Measurements from ENCODE around the gene OR8K1. TPM values are rescaled to one million over a fixed set of nuclear protein-coding genes. Genes with fewer than 3 reads are reported as not detected.

Gene OR8K1
- total RNA-seq, result not detected
- long read RNA-seq, result 0 reads

DNA sequence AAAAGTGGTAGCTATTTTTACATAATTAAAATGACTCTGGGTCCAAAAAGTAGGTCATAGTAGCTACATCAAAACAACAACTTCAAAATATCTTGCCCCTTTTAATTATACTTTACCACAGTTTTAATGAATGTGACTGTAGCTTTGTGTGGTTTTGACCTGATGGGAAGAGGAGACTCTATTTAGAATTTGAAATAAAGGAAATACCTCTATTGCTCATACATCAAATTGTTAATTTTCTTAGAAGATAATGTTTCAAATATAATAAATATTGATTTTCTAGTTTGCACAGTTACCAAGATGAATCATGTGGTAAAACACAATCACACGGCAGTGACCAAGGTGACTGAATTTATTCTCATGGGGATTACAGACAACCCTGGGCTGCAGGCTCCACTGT is at the start of gene OR8K1:
TSS of gene OR8K1 (plus strand) at position 301 of the 400 bp plus-strand sequence. CDS start at position 301, 0 bp downstream.
- DNase-seq, result no peak
- no peak for ATAC-seq (ENCODE audit: poor library complexity)
- intact Hi-C loops (cut with DNase I), result no loop called here

DNA sequence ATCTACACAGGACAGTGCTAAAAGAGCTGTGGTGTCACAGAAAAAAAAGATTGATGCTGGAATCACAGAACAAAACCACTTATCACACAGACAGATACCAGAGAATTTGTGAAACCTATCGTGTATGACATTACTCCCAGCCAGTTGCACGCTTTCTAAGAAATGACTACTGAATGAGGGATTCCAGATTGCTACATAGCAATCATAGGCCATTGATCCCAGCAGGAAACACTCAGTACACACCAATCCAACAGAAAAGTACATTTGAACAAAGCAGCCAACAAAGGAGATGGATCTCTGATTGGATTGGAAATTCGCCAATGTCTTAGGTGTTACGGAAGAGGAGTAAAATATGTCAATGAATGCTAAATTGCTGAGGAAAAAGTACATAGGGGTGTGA is 48.9 kb upstream of the OR8K1 start:
- intact Hi-C loops (cut with DNase I), result no loop called here
- no peak for ATAC-seq (ENCODE audit: poor library complexity)
- DNase-seq, result no peak

DNA sequence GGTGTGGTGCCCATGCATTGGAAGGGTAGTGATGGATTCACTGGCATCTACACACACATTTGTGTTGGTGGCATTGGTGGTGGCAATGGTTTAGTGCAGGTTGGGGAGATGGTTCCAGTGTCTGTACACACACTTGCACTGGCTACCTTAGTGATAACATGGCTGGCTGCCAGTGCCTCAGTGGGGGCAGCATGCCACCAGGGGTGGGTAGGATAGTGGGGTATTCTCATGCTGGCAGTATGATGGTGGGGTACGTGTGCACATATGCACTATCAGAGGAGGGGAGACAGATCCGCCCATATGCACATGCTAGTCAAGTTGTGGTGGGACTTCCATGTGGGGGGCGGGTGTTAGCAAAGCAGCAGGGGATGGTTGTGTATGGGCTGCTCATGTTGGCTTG is 38.0 kb upstream of the OR8K1 start:
- ATAC-seq (ENCODE audit: poor library complexity) (no peak), DNase-seq (no peak)
- intact Hi-C loops (cut with DNase I), result no loop called here

DNA sequence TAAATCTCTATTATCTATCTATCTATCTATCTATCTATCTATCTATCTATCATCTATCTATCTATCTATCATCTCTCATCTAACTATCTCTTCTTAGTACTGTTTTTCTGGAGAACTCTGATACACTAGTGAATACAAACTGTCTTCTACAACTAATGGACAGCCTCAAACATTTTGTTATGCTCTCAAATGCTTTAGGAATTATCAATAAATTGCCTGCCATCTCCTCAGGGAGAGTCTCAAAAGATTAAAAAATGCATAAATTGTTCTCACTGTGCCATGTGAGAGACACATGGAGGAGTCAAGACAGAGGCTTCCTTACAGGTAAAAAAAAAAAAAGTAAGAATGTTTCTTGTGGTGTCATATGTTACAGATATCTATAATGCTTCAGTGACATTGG is 31.0 kb upstream of the OR8K1 start, which contains the start of gene OR8K3:
TSS of gene OR8K3 (plus strand) at position 301 of the 400 bp plus-strand sequence. CDS start 3,163 bp downstream, outside the sequence.
- ATAC-seq (ENCODE audit: poor library complexity) (no peak), DNase-seq (no peak)
- intact Hi-C loops (cut with DNase I), result no loop called here

DNA sequence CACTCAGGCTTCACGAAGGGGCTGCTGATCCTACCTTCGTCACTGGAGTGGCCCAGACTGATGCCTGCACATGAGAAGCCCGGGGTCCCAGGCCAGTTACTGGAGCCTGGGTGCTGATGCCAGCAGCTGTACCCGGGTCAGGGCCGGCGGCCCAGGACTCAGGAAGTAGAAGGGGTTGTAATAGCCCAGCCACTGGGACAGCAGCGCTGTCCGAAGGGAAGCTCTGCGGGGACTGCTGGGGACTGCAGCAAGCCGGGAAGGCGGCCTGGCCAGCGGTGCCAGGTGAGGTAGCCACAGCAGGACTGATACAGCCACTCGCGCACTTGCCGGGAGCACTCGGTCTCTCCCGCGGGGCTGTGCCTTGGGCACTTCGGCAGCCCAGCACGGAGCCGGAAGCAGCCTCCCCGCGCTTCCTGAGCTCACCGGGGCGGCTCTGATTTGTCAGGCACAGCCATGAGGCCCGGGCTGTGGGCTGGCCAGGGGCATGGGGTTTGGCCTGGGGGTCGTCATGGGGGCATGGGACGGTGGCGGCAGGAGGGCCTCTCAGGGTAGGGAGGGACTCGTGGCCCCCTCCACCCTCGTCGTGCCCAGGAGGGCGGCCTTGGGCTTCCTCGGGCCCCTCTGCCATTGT is 13.9 kb upstream of the OR8K1 start:
- DNase-seq, result no peak

DNA sequence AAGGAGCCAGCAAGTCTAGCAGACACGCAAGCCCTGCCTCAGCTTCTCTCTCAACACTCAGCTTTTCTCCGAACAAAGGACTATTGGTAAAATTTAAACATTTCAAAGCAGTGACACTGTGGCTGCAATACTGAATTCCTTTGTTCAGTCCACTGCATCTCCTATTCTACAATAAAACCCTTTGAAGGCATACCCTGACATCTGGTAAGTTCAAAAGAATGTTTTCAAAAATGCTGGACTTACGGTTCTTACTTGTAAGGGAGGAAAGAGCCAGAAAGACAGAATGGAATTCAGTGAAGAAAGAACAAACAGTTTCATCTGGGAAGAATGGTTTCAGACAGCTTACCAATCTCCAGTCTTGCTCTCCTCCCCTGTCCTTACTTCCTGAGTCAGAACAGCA is 12.7 kb upstream of the OR8K1 start:
- no peak for DNase-seq
- intact Hi-C loops (cut with DNase I), result no loop called here
- no peak for ATAC-seq (ENCODE audit: poor library complexity)

More for the DNA sequence above, 13.9 kb upstream of the OR8K1 start:
- no peak for ATAC-seq (ENCODE audit: poor library complexity)
- intact Hi-C loops (cut with DNase I), result no loop called here

DNA sequence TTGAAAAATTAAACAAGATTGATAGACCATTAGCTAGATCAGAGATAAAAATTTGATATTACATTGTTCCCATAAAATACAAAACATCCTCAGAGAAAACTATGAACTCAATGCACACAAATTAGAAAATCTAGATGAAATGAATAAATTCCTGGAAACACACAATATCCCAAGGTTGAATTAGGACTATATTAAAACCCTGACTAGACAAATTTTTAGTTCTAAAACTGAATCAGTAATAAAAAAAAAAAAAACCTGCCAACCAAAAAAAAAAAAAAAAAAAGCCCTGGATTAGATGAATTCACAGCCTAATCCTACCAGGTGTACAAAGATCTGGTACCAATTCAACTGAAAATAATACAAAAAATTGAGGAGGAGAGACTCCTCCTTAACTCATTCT is 5.5 kb upstream of the OR8K1 start:
- intact Hi-C loops (cut with DNase I), result no loop called here
- DNase-seq, result no peak
- ATAC-seq (ENCODE audit: poor library complexity), result no peak

DNA sequence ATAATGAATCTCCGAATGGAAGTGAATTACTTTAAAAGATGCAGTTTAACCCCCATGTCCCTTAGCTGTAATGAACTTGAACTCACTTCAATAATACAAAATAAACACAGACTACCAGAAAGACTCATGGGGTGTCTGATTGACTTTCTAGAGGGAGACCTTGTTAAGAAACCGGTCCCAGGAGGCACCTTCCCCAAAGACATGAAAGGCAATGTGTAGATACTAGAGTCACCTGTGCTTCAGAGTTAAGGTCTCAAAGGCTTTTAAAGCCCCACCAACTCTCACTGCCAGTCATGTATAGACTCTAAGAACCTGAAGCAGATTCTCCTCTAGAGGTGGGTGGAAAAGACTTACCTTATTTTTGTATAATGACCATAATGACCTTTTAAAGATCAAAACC is 8.2 kb downstream of the OR8K1 start, which contains the start of gene OR8J1:
TSS of gene OR8J1 (plus strand) at position 301 of the 400 bp plus-strand sequence. CDS start 5,956 bp downstream, outside the sequence.
- intact Hi-C loops (cut with DNase I), result no loop called here
- DNase-seq, result no peak
- no peak for ATAC-seq (ENCODE audit: poor library complexity)

DNA sequence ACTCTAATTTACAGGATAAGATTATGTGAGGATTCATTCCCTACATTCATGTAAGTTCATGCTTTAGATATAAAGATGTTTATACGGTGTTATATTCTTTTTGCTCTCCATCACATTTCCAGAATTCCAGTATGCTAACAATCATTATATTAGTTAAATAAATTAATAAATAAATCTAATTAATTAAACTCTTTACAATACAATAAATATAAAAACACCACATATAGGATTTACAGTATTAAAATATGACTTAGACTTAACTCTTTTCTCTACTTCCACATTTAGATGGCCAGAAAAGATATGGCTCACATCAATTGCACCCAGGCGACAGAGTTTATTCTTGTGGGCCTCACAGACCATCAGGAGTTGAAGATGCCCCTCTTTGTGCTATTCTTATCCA is 29.5 kb downstream of the OR8K1 start, which contains the start of gene OR8U1:
TSS of gene OR8U1 (plus strand) at position 301 of the 400 bp plus-strand sequence. CDS start at position 301, 0 bp downstream.
- no peak for ATAC-seq (ENCODE audit: poor library complexity)
- intact Hi-C loops (cut with DNase I), result no loop called here
- DNase-seq, result no peak

DNA sequence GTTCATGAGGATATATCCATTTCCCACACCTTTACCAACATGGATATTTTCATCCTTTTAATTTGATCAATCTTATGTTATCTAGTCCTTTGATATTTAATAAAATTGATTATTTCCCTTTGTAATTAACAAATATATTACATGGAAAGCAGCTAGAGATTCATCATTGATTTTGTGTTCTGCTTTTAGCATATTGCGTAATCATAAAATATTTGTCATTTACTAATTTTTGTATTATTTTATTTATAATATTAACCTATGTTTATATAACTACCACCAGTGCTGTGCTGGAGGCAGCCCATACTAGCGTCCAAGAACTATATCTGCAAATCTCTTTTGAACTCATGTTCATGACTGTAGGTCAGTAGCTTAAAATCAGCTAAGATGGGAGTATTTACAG is 34.3 kb downstream of the OR8K1 start:
- no peak for ATAC-seq (ENCODE audit: poor library complexity)
- intact Hi-C loops (cut with DNase I), result no loop called here
- DNase-seq, result no peak

DNA sequence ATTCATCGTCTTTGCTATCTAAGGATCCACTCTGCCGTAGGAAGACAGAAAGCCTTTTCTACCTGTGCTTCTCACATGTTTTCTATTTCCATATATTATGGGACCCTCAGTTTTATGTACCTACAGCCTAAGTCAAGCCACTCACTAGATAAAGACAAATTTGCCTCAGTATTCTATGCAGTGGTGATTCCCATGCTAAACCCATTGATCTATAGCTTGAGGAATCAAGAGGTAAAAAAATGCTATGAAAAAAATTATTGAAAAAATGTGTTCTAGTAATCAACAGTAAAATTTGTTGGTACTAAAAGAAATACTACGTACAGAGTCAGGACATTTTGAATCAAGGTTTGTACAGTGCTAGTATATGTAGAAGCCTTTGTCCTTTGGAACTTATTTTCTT is 48.5 kb downstream of the OR8K1 start:
- DNase-seq, result no peak
- ATAC-seq (ENCODE audit: poor library complexity), result no peak
- intact Hi-C loops (cut with DNase I), result no loop called here

DNA sequence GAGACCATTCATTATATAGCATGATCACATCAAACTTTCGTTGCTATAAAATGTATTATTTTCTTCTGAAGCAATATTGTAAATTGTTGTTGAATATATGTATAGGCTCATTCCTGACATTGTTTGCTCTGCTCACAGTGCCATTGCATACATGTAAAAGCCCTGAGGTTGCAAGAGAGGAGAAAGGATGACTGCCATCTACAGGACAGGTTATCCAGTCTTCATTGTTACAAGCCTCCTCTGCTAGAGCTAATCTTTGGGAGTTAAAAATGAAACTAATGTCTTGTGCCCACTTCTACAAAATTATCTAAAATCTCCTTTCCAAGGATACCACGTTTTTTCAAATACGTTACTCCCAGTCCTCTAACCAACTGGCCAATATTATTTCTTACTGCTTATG is 50.2 kb downstream of the OR8K1 start:
- ATAC-seq (ENCODE audit: poor library complexity) (no peak), DNase-seq (no peak)
- intact Hi-C loops (cut with DNase I), result no loop called here

Other genes starting within 250 kb of the OR8K1 start
- gene OR8H2, start 242.4 kb upstream of the OR8K1 start, total RNA-seq, result not detected
- gene OR8H3, start 223.7 kb upstream of the OR8K1 start, total RNA-seq, result not detected
- not detected for gene OR8J3, start 205.8 kb upstream of the OR8K1 start, total RNA-seq
- not detected for gene OR8K5, start 185.7 kb upstream of the OR8K1 start, total RNA-seq
- gene OR5J2, start 169.4 kb upstream of the OR8K1 start, total RNA-seq, result not detected
- gene OR5T2, start 111.8 kb upstream of the OR8K1 start, total RNA-seq, result not detected
- gene OR5T3, start 93.8 kb upstream of the OR8K1 start, total RNA-seq, result not detected
- gene OR5T1, start 71.9 kb upstream of the OR8K1 start, total RNA-seq, result not detected
- not detected for gene OR8H1, start 53.8 kb upstream of the OR8K1 start, total RNA-seq
- not detected for gene OR8K3, start 30.9 kb upstream of the OR8K1 start, total RNA-seq
- not detected for gene OR8J1, start 8.3 kb downstream of the OR8K1 start, total RNA-seq
- gene OR8U1, start 29.6 kb downstream of the OR8K1 start, total RNA-seq, result not detected
- not detected for gene OR5AL1, start 66.7 kb downstream of the OR8K1 start, total RNA-seq
- not detected for gene OR5M3, start 127.3 kb downstream of the OR8K1 start, total RNA-seq
- not detected for gene OR5M8, start 145.3 kb downstream of the OR8K1 start, total RNA-seq
- gene OR5M11, start 197.2 kb downstream of the OR8K1 start, total RNA-seq, result not detected
- not detected for gene OR5M10, start 231.7 kb downstream of the OR8K1 start, total RNA-seq

All from Right ventricle myocardium superior (tissue), 1 donor.